GM10248 (cell line): ENCODE measurements around the gene PLCG1.

Experiments used
- CTCF ChIA-PET: fragments of 300-600 bp; sonication (Branson Sonifier 250); formaldehyde crosslinking; extraction: SDS; loops from one replicate; lab custom pipeline; 2021; ENCODE audit warnings: antibody characterized with exemption; lab: Yijun Ruan, JAX
- POLR2A ChIA-PET: fragments of 350-650 bp; sonication (Branson Sonifier 250); formaldehyde crosslinking; extraction: SDS; loops from one replicate; lab custom pipeline; 2020; ENCODE audit warnings: antibody characterized with exemption; lab: Yijun Ruan, JAX
- DNase-seq: peaks from one replicate; pipeline ENCODE4 v3.0.0; 2012; ENCODE audit errors: extremely low spot score
- TF ChIP-seq, protein P1 (sequence below): IDR thresholded peaks from 2 replicates; pipeline ENCODE4 v1.5.1; 2012; ENCODE audit warnings: mild to moderate bottlenecking, low read depth; ENCODE audit errors: extremely low read depth, missing control alignments, control extremely low read depth

Gene PLCG1

GRCh38 chr20:41136680-41137613, at the start of gene PLCG1:
Gene PLCG1, plus strand, starts transcription at chr20:41137543. Its CDS starts 99 bp downstream, at chr20:41137642.
- CTCF ChIA-PET = interaction anchor here (1.3 to 4.9 kb wide), 10 partner anchors 9 to 204 kb away, joined by 4 to 46 read pairs (median 19); partner anchors contain the start of gene LPIN3
- TF ChIP-seq, protein P1, sequence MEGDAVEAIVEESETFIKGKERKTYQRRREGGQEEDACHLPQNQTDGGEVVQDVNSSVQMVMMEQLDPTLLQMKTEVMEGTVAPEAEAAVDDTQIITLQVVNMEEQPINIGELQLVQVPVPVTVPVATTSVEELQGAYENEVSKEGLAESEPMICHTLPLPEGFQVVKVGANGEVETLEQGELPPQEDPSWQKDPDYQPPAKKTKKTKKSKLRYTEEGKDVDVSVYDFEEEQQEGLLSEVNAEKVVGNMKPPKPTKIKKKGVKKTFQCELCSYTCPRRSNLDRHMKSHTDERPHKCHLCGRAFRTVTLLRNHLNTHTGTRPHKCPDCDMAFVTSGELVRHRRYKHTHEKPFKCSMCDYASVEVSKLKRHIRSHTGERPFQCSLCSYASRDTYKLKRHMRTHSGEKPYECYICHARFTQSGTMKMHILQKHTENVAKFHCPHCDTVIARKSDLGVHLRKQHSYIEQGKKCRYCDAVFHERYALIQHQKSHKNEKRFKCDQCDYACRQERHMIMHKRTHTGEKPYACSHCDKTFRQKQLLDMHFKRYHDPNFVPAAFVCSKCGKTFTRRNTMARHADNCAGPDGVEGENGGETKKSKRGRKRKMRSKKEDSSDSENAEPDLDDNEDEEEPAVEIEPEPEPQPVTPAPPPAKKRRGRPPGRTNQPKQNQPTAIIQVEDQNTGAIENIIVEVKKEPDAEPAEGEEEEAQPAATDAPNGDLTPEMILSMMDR = no peak
- peak; percentile 95 for DNase-seq
- POLR2A ChIA-PET = no interaction called here

DNA sequence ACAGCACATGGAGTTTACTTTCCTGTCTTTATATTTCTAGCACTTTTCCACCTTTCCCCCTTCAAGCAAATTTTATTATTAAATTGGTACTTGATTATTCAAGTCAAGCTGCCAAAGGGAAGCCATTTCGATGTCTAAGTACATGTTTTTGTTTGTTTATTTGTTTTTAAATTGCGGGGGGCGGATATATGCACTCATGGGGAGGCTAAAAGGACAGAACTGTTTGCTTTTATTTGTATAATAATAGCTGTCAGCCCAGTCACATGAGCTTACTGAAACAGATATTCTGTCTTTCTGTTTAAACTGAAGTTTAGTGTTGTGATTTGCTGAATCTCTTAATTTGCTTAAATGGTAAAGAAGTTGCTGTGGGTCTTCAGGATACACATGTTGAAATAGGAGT, 49.6 kb upstream of the PLCG1 start:
- CTCF ChIA-PET = interaction anchor here (1.0 to 1.8 kb wide), 6 partner anchors 46 to 125 kb away, joined by 3 to 5 read pairs (median 3); no protein-coding TSS in a partner anchor
- POLR2A ChIA-PET = no interaction called here
- TF ChIP-seq, protein P1 = no peak

GRCh38 chr20:41089555-41089954, 47.8 kb upstream of the PLCG1 start:
- DNase-seq = no peak
- ChIA-PET CTCF (interaction anchor here (0.9 to 1.4 kb wide), 3 partner anchors 15 to 126 kb away, joined by 3 to 4 read pairs (median 3); no protein-coding TSS in a partner anchor), POLR2A (no interaction called here)
- TF ChIP-seq, protein P1 = no peak

More for the DNA sequence above, 49.6 kb upstream of the PLCG1 start:
- DNase-seq = no peak

DNA sequence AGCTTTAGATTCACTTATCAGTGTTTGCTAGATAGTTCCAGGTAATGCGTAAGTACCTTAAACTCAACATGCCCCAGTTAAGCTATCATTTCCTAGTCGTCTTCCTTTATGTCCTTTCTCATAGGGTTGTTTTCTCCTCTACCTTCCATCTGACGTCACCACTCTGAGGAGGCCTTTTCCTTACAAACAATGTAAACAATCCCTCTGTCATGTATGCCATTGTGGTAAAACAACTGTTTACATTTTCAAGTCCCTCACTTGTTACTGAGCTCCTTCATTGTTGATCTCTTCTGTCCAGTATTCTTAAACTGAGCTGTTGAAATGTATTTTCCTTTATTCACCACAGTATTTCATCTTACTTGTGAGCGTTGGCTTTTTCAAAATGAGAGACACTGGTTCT, 45.4 kb upstream of the PLCG1 start:
- TF ChIP-seq, protein P1 = no peak
- no peak for DNase-seq
- ChIA-PET CTCF (interaction anchor here (0.9 to 3.5 kb wide), 8 partner anchors 9 to 128 kb away, joined by 3 to 16 read pairs (median 4); no protein-coding TSS in a partner anchor), POLR2A (no interaction called here)

GRCh38 chr20:41094353-41095055, 42.8 kb upstream of the PLCG1 start:
- no peak for DNase-seq
- TF ChIP-seq, protein P1 = no peak
- CTCF ChIA-PET = interaction anchor here (0.8 to 5.4 kb wide), 39 partner anchors 8 to 334 kb away, joined by 3 to 63 read pairs (median 5); no protein-coding TSS in a partner anchor
- POLR2A ChIA-PET = no interaction called here

GRCh38 chr20:41095110-41095969, 42.0 kb upstream of the PLCG1 start:
- TF ChIP-seq, protein P1 = peak; percentile 73
- ChIA-PET POLR2A (no interaction called here), CTCF (interaction anchor here (0.8 to 5.4 kb wide), 40 partner anchors 9 to 244 kb away, joined by 3 to 63 read pairs (median 5); partner anchors contain the start of gene ZHX3)
- peak; percentile 53 for DNase-seq
